Measurements from ENCODE around the gene HCRTR1.

Gene HCRTR1

GRCh38 chr1:31648641-31649357 is 31.3 kb downstream of the HCRTR1 start:
- H3K4me3 ChIP-seq (ENCODE audit: low read length): no peak overlapping the region
- TF ChIP-seq CTCF (conservative IDR thresholded peaks at IDR 0.05; ENCODE audit: low read depth, low read length): no peak
- no peak for DNase-seq (ENCODE audit: low read depth)

- no peak for TF ChIP-seq CTCF (conservative IDR thresholded peaks at IDR 0.05; ENCODE audit: low read depth, low read length)
- no peak for DNase-seq (ENCODE audit: low read depth)
- no peak overlapping the region for H3K4me3 ChIP-seq (ENCODE audit: low read length)
These were observed 32.9 kb downstream of the HCRTR1 start for GRCh38 chr1:31650161-31651088.

- no peak for DNase-seq (ENCODE audit: low read depth)
- H3K4me3 ChIP-seq (ENCODE audit: low read length): no peak overlapping the region
- TF ChIP-seq CTCF (conservative IDR thresholded peaks at IDR 0.05; ENCODE audit: low read depth, low read length): no peak
These were observed 33.6 kb downstream of the HCRTR1 start for GRCh38 chr1:31651089-31651420.

GRCh38 chr1:31651766-31652165 is 34.3 kb downstream of the HCRTR1 start:
- TF ChIP-seq CTCF (conservative IDR thresholded peaks at IDR 0.05; ENCODE audit: low read depth, low read length): no peak
- DNase-seq (ENCODE audit: low read depth): no peak
- H3K4me3 ChIP-seq (ENCODE audit: low read length): no peak overlapping the region

- no peak for TF ChIP-seq CTCF (conservative IDR thresholded peaks at IDR 0.05; ENCODE audit: low read depth, low read length)
These were observed 35.5 kb downstream of the HCRTR1 start for GRCh38 chr1:31652891-31653499.

GRCh38 chr1:31653717-31654473 is 36.4 kb downstream of the HCRTR1 start:
- no peak overlapping the region for H3K4me3 ChIP-seq (ENCODE audit: low read length)
- TF ChIP-seq CTCF (conservative IDR thresholded peaks at IDR 0.05; ENCODE audit: low read depth, low read length): no peak
- DNase-seq (ENCODE audit: low read depth): no peak

More at GRCh38 chr1:31652891-31653499, 35.5 kb downstream of the HCRTR1 start:
- DNase-seq (ENCODE audit: low read depth): no peak
- H3K4me3 ChIP-seq (ENCODE audit: low read length): no peak overlapping the region
